ENCODE results near the gene RASAL2. TPM values are rescaled to one million over a fixed set of nuclear protein-coding genes. Genes with fewer than 3 reads are reported as not detected.

The RASAL2 gene
- total and polyA plus RNA-seq, 2 of the 4 experiments (the other 2 are of a cell fraction): 13.1 to 20.6 TPM

GRCh38 chr1:178371933-178372388 is 278.1 kb downstream of the RASAL2 start:
- Histone ChIP-seq H2AFZ (replicated peaks; ENCODE audit: low read length, poor library complexity) (no peak overlapping the region), H4K5ac (ENCODE audit: low read depth, low read length) (no peak overlapping the region), H3K79me1 (ENCODE audit: low read depth in 1 of 2, low read length in 2 of 2) (peaks cover 7 to 30% of the 10 kb centered on the region in 2 experiments), H3K4me2 (ENCODE audit: low read depth, low read length) (peak overlapping the region; percentile 99), H3K9me1 (ENCODE audit: insufficient read depth, low read length) (peaks cover 6% of the 10 kb centered on the region; the same call in 1 of the 2 replicates), H3K4ac (ENCODE audit: low read depth, low read length) (no peak overlapping the region), H3K36me3 (ENCODE audit: control insufficient read depth, insufficient read depth, low read length) (no peaks in the 10 kb centered on the region), H2BK120ac (ENCODE audit: low read depth, low read length) (peak overlapping the region; percentile 30; the same call in 1 of the 2 replicates), H2AK5ac (ENCODE audit: low read depth, low read length) (no peak overlapping the region), H3K4me3 (ENCODE audit: insufficient read depth, low read depth, low read length) (peak overlapping the region; percentile 62), H4K91ac (ENCODE audit: insufficient read depth, low read depth, low read length) (no peak overlapping the region), H3K9me3 (ENCODE audit: control insufficient read depth, insufficient read depth, low read length) (no peaks in the 10 kb centered on the region), H3K9ac (ENCODE audit: low read depth, low read length) (peak overlapping the region; percentile 59; the same call in 1 of the 2 replicates), H3K23ac (ENCODE audit: low read depth, low read length) (0 out of 2 replicates have a peak overlapping the region, but pooled peaks have one; percentile 25), H4K20me1 (ENCODE audit: insufficient read depth, low read length) (no peaks in the 10 kb centered on the region), H4K8ac (ENCODE audit: low read depth in 2 of 2, low read length in 2 of 2) (no peak overlapping the region), H2BK5ac (ENCODE audit: low read depth, low read length, poor library complexity, severe bottlenecking) (peak overlapping the region; percentile 2), H2AK9ac (replicated peaks; ENCODE audit: low read depth, low read length, poor library complexity) (no peak overlapping the region), H3K4me1 (ENCODE audit: control insufficient read depth, insufficient read depth, low read length) (peaks cover 7% of the 10 kb centered on the region; the same call in 1 of the 2 replicates), H3K27me3 (ENCODE audit: control insufficient read depth, insufficient read depth, low read length) (no peaks in the 10 kb centered on the region), H3K14ac (replicated peaks; ENCODE audit: low read depth, low read length) (peak overlapping the region; percentile 11; the same call in 1 of the 2 replicates), H3K18ac (ENCODE audit: low read depth, low read length) (peak overlapping the region; percentile 17), H2BK20ac (ENCODE audit: low read depth, low read length) (no peak overlapping the region), H3K56ac (ENCODE audit: extremely low read depth, insufficient read depth, low read length) (no peak overlapping the region), H3K27ac (ENCODE audit: insufficient read depth, low read length) (no peak overlapping the region), H2BK15ac (ENCODE audit: low read depth, low read length) (no peak overlapping the region)
- no CpG with 5 or more reads among the region's 4 CpGs for whole genome bisulfite sequencing, 2 experiments (ENCODE audit: extremely low coverage in 2 of 2, insufficient read length in 1 of 2)
- CTCF ChIA-PET: no interaction called here
- dilution Hi-C loops (cut with HindIII; ENCODE audit: low sequenced_read_pairs, unreplicated experiment) (no loop called here), in situ Hi-C loops (cut with MboI; ENCODE audit: low sequenced_read_pairs) (no loop called here), intact Hi-C loops (cut with micrococcal nuclease) (no loop called here)
- DNase-seq: no peak
- TF ChIP-seq USF2 (IDR thresholded peaks at IDR 0.05; ENCODE audit: low read depth, low read length): no peak
- TF ChIP-seq RFX5 (IDR thresholded peaks at IDR 0.05; ENCODE audit: low read depth, low read length): no peak
- TF ChIP-seq POLR2A (IDR thresholded peaks at IDR 0.05; ENCODE audit: low read depth, low read length): no peak
- no peak for TF ChIP-seq MAZ (IDR thresholded peaks at IDR 0.05; ENCODE audit: borderline replicate concordance, low read depth, low read length)
- TF ChIP-seq CHD1 (IDR thresholded peaks at IDR 0.05; ENCODE audit: low read depth, low read length): no peak
- TF ChIP-seq FOS (IDR thresholded peaks at IDR 0.05; ENCODE audit: low read depth, low read length): no peak
- TF ChIP-seq NFE2L2 (IDR thresholded peaks at IDR 0.05; ENCODE audit: low read depth, low read length): no peak
- TF ChIP-seq SMC3 (IDR thresholded peaks at IDR 0.05; ENCODE audit: low read depth, low read length): no peak
- no peak for TF ChIP-seq RCOR1 (IDR thresholded peaks at IDR 0.05; ENCODE audit: insufficient replicate concordance, low read length)
- no peak for TF ChIP-seq CEBPB (IDR thresholded peaks at IDR 0.05; ENCODE audit: low read depth, low read length)
- no peak for TF ChIP-seq CTCF (conservative IDR thresholded peaks at IDR 0.05; ENCODE audit: low read depth, low read length)
- TF ChIP-seq MAFK (IDR thresholded peaks at IDR 0.05; ENCODE audit: low read depth, low read length): no peak
- TF ChIP-seq MXI1 (IDR thresholded peaks at IDR 0.05; ENCODE audit: borderline replicate concordance, low read depth, low read length): no peak
- no peak for TF ChIP-seq BHLHE40 (IDR thresholded peaks at IDR 0.05; ENCODE audit: low read depth, low read length)
- no peak for TF ChIP-seq ELK1 (IDR thresholded peaks at IDR 0.05; ENCODE audit: borderline replicate concordance, low read depth, low read length)
- no peak for TF ChIP-seq RAD21 (IDR thresholded peaks at IDR 0.05; ENCODE audit: low read length)
- BruUV-seq (replicated peaks): no TSS peak
- POLR2A ChIA-PET (ENCODE audit: unreplicated experiment): no interaction called here
- ATAC-seq (ENCODE audit: low read depth): peak; percentile 42; the same call in 1 of the 2 replicates
